Measurements from ENCODE around the gene HOTAIR.

HOTAIR gene

GRCh38 chr12:53983950-53984572 is 9.3 kb upstream of the HOTAIR start:
- no peak overlapping the region for H2AFZ ChIP-seq (ENCODE audit: low read length)
- DNase-seq = no peak
- no peaks in the 10 kb centered on the region for H3K79me2 ChIP-seq (ENCODE audit: low read length)
- TF ChIP-seq EZH2phosphoT487 (IDR thresholded peaks at IDR 0.05; ENCODE audit: low read length) (peak; percentile 58; the same call in 1 of the 2 replicates), CTCF (IDR thresholded peaks at IDR 0.05; ENCODE audit: low read length) (no peak)
- H3F3A ChIP-seq (ENCODE audit: insufficient read depth, low read length) = no peaks in the 10 kb centered on the region
- peaks cover 97% of the 10 kb centered on the region for H3K27me3 ChIP-seq (replicated peaks; ENCODE audit: insufficient read depth, low read length)
- no peak overlapping the region for H3K4me3 ChIP-seq (ENCODE audit: low read length)
- no peaks in the 10 kb centered on the region for H3K9me3 ChIP-seq (replicated peaks; ENCODE audit: insufficient read depth, low read length)
- H3K4me2 ChIP-seq (ENCODE audit: low read depth, low read length) = no peak overlapping the region
- no peak overlapping the region for H3K9ac ChIP-seq (ENCODE audit: low read length)
- no peaks in the 10 kb centered on the region for H3K36me3 ChIP-seq (replicated peaks; ENCODE audit: insufficient read depth, low read length)
- no peak overlapping the region for H3K27ac ChIP-seq (ENCODE audit: low read length)
- H4K20me1 ChIP-seq (ENCODE audit: insufficient read depth, low read length) = no peaks in the 10 kb centered on the region; the same call in 1 of the 2 replicates
- H3K4me1 ChIP-seq (ENCODE audit: low read length) = peaks cover 8% of the 10 kb centered on the region; the same call in 1 of the 2 replicates
- no peaks in the 10 kb centered on the region for H3K9me2 ChIP-seq (replicated peaks; ENCODE audit: insufficient read depth, low read length)

DNA sequence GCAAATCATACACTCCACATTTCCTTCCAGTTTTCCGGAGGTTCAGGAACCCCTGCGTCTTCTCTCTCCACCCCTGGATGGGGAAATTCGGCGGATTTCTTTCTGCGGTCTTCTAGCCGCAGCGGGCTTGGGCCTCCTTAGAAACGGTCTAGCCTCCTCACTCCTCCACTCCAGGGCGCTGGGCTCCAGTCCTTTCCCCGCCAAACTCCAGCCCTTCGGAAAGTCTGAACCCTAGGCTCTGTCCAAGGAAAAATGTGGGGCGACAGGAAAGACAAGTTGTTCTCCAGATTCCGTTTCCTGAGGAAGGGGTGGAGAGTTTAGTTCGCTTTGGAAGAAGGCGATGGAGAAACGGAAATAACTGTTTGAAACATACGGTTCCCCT is 8.8 kb upstream of the HOTAIR start:
- no peak for DNase-seq
- Histone ChIP-seq H3K9me2 (replicated peaks; ENCODE audit: insufficient read depth, low read length) (no peaks in the 10 kb centered on the region), H3K9me3 (replicated peaks; ENCODE audit: insufficient read depth, low read length) (no peaks in the 10 kb centered on the region), H3K27ac (ENCODE audit: low read length) (no peak overlapping the region), H3F3A (ENCODE audit: insufficient read depth, low read length) (no peaks in the 10 kb centered on the region), H3K4me2 (ENCODE audit: low read depth, low read length) (no peak overlapping the region), H3K9ac (ENCODE audit: low read length) (no peak overlapping the region), H3K4me1 (ENCODE audit: low read length) (peaks cover 3% of the 10 kb centered on the region; the same call in 1 of the 2 replicates), H3K4me3 (ENCODE audit: low read length) (no peak overlapping the region), H4K20me1 (ENCODE audit: insufficient read depth, low read length) (no peaks in the 10 kb centered on the region; the same call in 1 of the 2 replicates), H3K27me3 (replicated peaks; ENCODE audit: insufficient read depth, low read length) (peaks cover 97% of the 10 kb centered on the region), H2AFZ (ENCODE audit: low read length) (no peak overlapping the region), H3K79me2 (ENCODE audit: low read length) (no peaks in the 10 kb centered on the region), H3K36me3 (replicated peaks; ENCODE audit: insufficient read depth, low read length) (no peaks in the 10 kb centered on the region)
- TF ChIP-seq CTCF (IDR thresholded peaks at IDR 0.05; ENCODE audit: low read length) = no peak
- TF ChIP-seq EZH2phosphoT487 (IDR thresholded peaks at IDR 0.05; ENCODE audit: low read length) = 0 out of 2 replicates have a peak, but pooled peaks have one; percentile 27
- peak; percentile 71 for TF ChIP-seq EZH2 (optimal IDR thresholded peaks at IDR 0.05; ENCODE audit: low read depth, low read length)

- TF ChIP-seq EZH2 (optimal IDR thresholded peaks at IDR 0.05; ENCODE audit: low read depth, low read length) (peak; percentile 85), EZH2phosphoT487 (IDR thresholded peaks at IDR 0.05; ENCODE audit: low read length) (no peak; the same call in 1 of the 2 replicates)
- no peak overlapping the region for H3K4me2 ChIP-seq (ENCODE audit: low read depth, low read length)
- H3F3A ChIP-seq (ENCODE audit: insufficient read depth, low read length) = no peaks in the 10 kb centered on the region
- H3K27me3 ChIP-seq (replicated peaks; ENCODE audit: insufficient read depth, low read length) = peaks cover 96% of the 10 kb centered on the region
- DNase-seq = no peak
- H4K20me1 ChIP-seq (ENCODE audit: insufficient read depth, low read length) = no peaks in the 10 kb centered on the region; the same call in 1 of the 2 replicates
- peaks cover 3% of the 10 kb centered on the region; the same call in 1 of the 2 replicates for H3K4me1 ChIP-seq (ENCODE audit: low read length)
- no peak overlapping the region for H3K27ac ChIP-seq (ENCODE audit: low read length)
- no peak overlapping the region for H3K4me3 ChIP-seq (ENCODE audit: low read length)
- H3K36me3 ChIP-seq (replicated peaks; ENCODE audit: insufficient read depth, low read length) = no peaks in the 10 kb centered on the region
- H3K9me2 ChIP-seq (replicated peaks; ENCODE audit: insufficient read depth, low read length) = no peaks in the 10 kb centered on the region
- H3K9ac ChIP-seq (ENCODE audit: low read length) = no peak overlapping the region
- H2AFZ ChIP-seq (ENCODE audit: low read length) = no peak overlapping the region
- H3K9me3 ChIP-seq (replicated peaks; ENCODE audit: insufficient read depth, low read length) = no peaks in the 10 kb centered on the region
- H3K79me2 ChIP-seq (ENCODE audit: low read length) = no peaks in the 10 kb centered on the region
Observed at GRCh38 chr12:53982648-53983567, 8.2 kb upstream of the HOTAIR start.

Data from MM.1S (cell line).